IMR-90 (cell line): ENCODE measurements around the gene DNAJC7. TPM values are rescaled to one million over a fixed set of nuclear protein-coding genes. Genes with fewer than 3 reads are reported as not detected.

Experiments
- ATAC-seq: fragments of 200-7000 bp; cut with Tn5 transposase; 2 replicates; pipeline ENCODE4 v1.9.1; 2020; ENCODE audit warnings: low read depth, mild to moderate bottlenecking, moderate library complexity
- BruUV-seq: library from RNA; stranded (reverse); fragments of 400-500 nt; replicated peaks from 2 replicates; lab custom pipeline; 2021; lab: Mats Ljungman, UMichigan
- CTCF ChIA-PET: fragments of 300-600 bp; formaldehyde crosslinking; extraction: SDS; loops from one replicate; lab custom pipeline; 2021; ENCODE audit warnings: antibody characterized with exemption; lab: Yijun Ruan, JAX
- POLR2A ChIA-PET: fragments of 300-600 bp; sonication (Branson Sonifier 250); formaldehyde crosslinking; loops from one replicate; lab custom pipeline; 2022; ENCODE audit warnings: antibody characterized with exemption; ENCODE audit not compliant: unreplicated experiment; lab: Charles Lee
- DNase-seq: peaks from one replicate; pipeline ENCODE4 v3.0.0; 2013
- H2AFZ ChIP-seq: replicated peaks from 2 replicates; pipeline ENCODE3; 2013; ENCODE audit warnings: low read length, mild to moderate bottlenecking; ENCODE audit not compliant: poor library complexity
- H2AK5ac ChIP-seq: 2 replicates; pipeline ENCODE4 v1.6.1; 2013; ENCODE audit warnings: low read depth, low read length, inconsistent platforms
- H2AK9ac ChIP-seq: replicated peaks from 2 replicates; pipeline ENCODE3; 2013; ENCODE audit warnings: mild to moderate bottlenecking, low read depth, low read length, moderate library complexity; ENCODE audit not compliant: poor library complexity
- H2BK120ac ChIP-seq: 2 replicates; pipeline ENCODE4 v1.6.1; 2013; ENCODE audit warnings: low read depth, low read length, inconsistent platforms
- H2BK15ac ChIP-seq: 3 replicates; pipeline ENCODE4 v1.6.1; 2013; ENCODE audit warnings: low read depth, low read length, inconsistent platforms
- H2BK20ac ChIP-seq: 2 replicates; pipeline ENCODE4 v1.6.1; 2013; ENCODE audit warnings: low read depth, mild to moderate bottlenecking, inconsistent platforms, low read length, moderate library complexity
- H2BK5ac ChIP-seq: 2 replicates; pipeline ENCODE4 v1.6.1; 2013; ENCODE audit warnings: mild to moderate bottlenecking, low read depth, low read length, inconsistent platforms; ENCODE audit not compliant: poor library complexity, severe bottlenecking
- H3K14ac ChIP-seq: replicated peaks from 2 replicates; pipeline ENCODE4 v1.6.1; 2013; ENCODE audit warnings: low read depth, low read length, inconsistent platforms
- H3K18ac ChIP-seq: 2 replicates; pipeline ENCODE4 v1.6.1; 2013; ENCODE audit warnings: low read depth, low read length, control low read depth
- H3K23ac ChIP-seq: 2 replicates; pipeline ENCODE4 v1.6.1; 2013; ENCODE audit warnings: low read depth, low read length, inconsistent platforms
- H3K27ac ChIP-seq: 2 replicates; pipeline ENCODE4 v1.5.1; 2013; ENCODE audit warnings: mild to moderate bottlenecking, control low read depth, low read length; ENCODE audit not compliant: insufficient read depth
- H3K27me3 ChIP-seq: 2 replicates; pipeline ENCODE4 v1.6.1; 2013; ENCODE audit warnings: low read length; ENCODE audit not compliant: control insufficient read depth, insufficient read depth
- H3K36me3 ChIP-seq: 2 replicates; pipeline ENCODE4 v1.6.1; 2013; ENCODE audit warnings: low read length, mixed read lengths; ENCODE audit not compliant: control insufficient read depth, insufficient read depth
- H3K4ac ChIP-seq: 2 replicates; pipeline ENCODE4 v1.6.1; 2013; ENCODE audit warnings: low read depth, low read length, inconsistent platforms
- H3K4me1 ChIP-seq: 2 replicates; pipeline ENCODE4 v1.6.1; 2013; ENCODE audit warnings: low read length, mixed read lengths; ENCODE audit not compliant: control insufficient read depth, insufficient read depth
- H3K4me2 ChIP-seq: 2 replicates; pipeline ENCODE4 v1.6.1; 2013; ENCODE audit warnings: low read depth, mild to moderate bottlenecking, control low read depth, low read length, moderate library complexity
- H3K4me3 ChIP-seq: 2 replicates; pipeline ENCODE4 v1.5.1; 2013; ENCODE audit warnings: low read depth, mild to moderate bottlenecking, control low read depth, low read length, moderate library complexity; ENCODE audit not compliant: insufficient read depth
- H3K56ac ChIP-seq: 2 replicates; pipeline ENCODE4 v1.6.1; 2013; ENCODE audit warnings: low read length, inconsistent platforms; ENCODE audit not compliant: insufficient read depth; ENCODE audit errors: extremely low read depth
- H3K79me1 ChIP-seq, 2 experiments: 2 replicates each; pipeline ENCODE4 v1.6.1; 2013; ENCODE audit warnings: low read length in 2 of 2, inconsistent platforms in 1 of 2, low read depth in 1 of 2
- H3K9ac ChIP-seq: 2 replicates; pipeline ENCODE4 v1.6.1; 2013; ENCODE audit warnings: low read depth, low read length, control low read depth
- H3K9me1 ChIP-seq: 2 replicates; pipeline ENCODE4 v1.6.1; 2013; ENCODE audit warnings: low read length, inconsistent platforms; ENCODE audit not compliant: insufficient read depth
- H3K9me3 ChIP-seq: 2 replicates; pipeline ENCODE4 v1.6.1; 2013; ENCODE audit warnings: low read length; ENCODE audit not compliant: control insufficient read depth, insufficient read depth
- H4K20me1 ChIP-seq: 2 replicates; pipeline ENCODE4 v1.6.1; 2013; ENCODE audit warnings: low read length, inconsistent platforms; ENCODE audit not compliant: insufficient read depth
- H4K5ac ChIP-seq: 2 replicates; pipeline ENCODE4 v1.6.1; 2013; ENCODE audit warnings: mild to moderate bottlenecking, low read depth, low read length, control low read depth
- H4K8ac ChIP-seq, 2 experiments: 2 replicates each; pipeline ENCODE4 v1.6.1; 2013; ENCODE audit warnings: low read depth in 2 of 2, low read length in 2 of 2, control low read depth in 1 of 2, inconsistent platforms in 1 of 2
- H4K91ac ChIP-seq: 2 replicates; pipeline ENCODE4 v1.6.1; 2013; ENCODE audit warnings: low read depth, low read length, inconsistent platforms; ENCODE audit not compliant: insufficient read depth
- BHLHE40 ChIP-seq: fragments of 150-350 bp; IDR thresholded peaks from 2 replicates; pipeline ENCODE4 v1.6.1; 2016; ENCODE audit warnings: mild to moderate bottlenecking, low read depth, low read length
- CEBPB ChIP-seq: IDR thresholded peaks from 2 replicates; pipeline ENCODE4 v1.6.1; 2012; ENCODE audit warnings: low read depth, low read length, improper control_type of control experiment
- CHD1 ChIP-seq: IDR thresholded peaks from 2 replicates; pipeline ENCODE4 v1.6.1; 2012; ENCODE audit warnings: low read depth, low read length, improper control_type of control experiment
- ELK1 ChIP-seq: fragments of 150-350 bp; IDR thresholded peaks from 2 replicates; pipeline ENCODE4 v1.6.1; 2016; ENCODE audit warnings: low read depth, mild to moderate bottlenecking, low read length, moderate library complexity, borderline replicate concordance
- MAFK ChIP-seq: IDR thresholded peaks from 2 replicates; pipeline ENCODE4 v1.6.1; 2012; ENCODE audit warnings: low read depth, low read length, improper control_type of control experiment
- MAZ ChIP-seq: IDR thresholded peaks from 2 replicates; pipeline ENCODE4 v1.6.1; 2012; ENCODE audit warnings: low read depth, mild to moderate bottlenecking, low read length, improper control_type of control experiment, moderate library complexity, borderline replicate concordance
- MXI1 ChIP-seq: IDR thresholded peaks from 2 replicates; pipeline ENCODE4 v1.6.1; 2012; ENCODE audit warnings: low read depth, mild to moderate bottlenecking, low read length, moderate library complexity, borderline replicate concordance
- POLR2A ChIP-seq: IDR thresholded peaks from 2 replicates; pipeline ENCODE4 v1.6.1; 2012; ENCODE audit warnings: mild to moderate bottlenecking, low read depth, low read length
- RAD21 ChIP-seq: IDR thresholded peaks from 2 replicates; pipeline ENCODE4 v1.6.1; 2012; ENCODE audit warnings: low read length, improper control_type of control experiment
- RCOR1 ChIP-seq: IDR thresholded peaks from 2 replicates; pipeline ENCODE4 v1.6.1; 2012; ENCODE audit warnings: mild to moderate bottlenecking, low read length, improper control_type of control experiment; ENCODE audit not compliant: insufficient replicate concordance
- RFX5 ChIP-seq: IDR thresholded peaks from 2 replicates; pipeline ENCODE4 v1.8.0; 2012; ENCODE audit warnings: low read depth, mild to moderate bottlenecking, low read length, moderate library complexity
- USF2 ChIP-seq: fragments of 150-350 bp; IDR thresholded peaks from 2 replicates; pipeline ENCODE4 v1.6.1; 2017; ENCODE audit warnings: mild to moderate bottlenecking, antibody characterized with exemption, low read length, low read depth
- WGBS, 2 experiments: methylation state at CpG; one replicate each; pipeline versions ENCODE4 v1.1.5 to v1.1.7; 2013; ENCODE audit warnings: missing lambda C conversion rate in 2 of 2; ENCODE audit not compliant: insufficient read length in 1 of 2; ENCODE audit errors: extremely low coverage in 2 of 2; 5-methylcytosine and 5-hydroxymethylcytosine counted together
- dilution Hi-C: fragments of 300-500 bp; cut with HindIII; formaldehyde crosslinking; loops from one replicate; pipeline ENCODE4 v1.14.3; 2018; ENCODE audit warnings: low sequenced_read_pairs; ENCODE audit not compliant: unreplicated experiment
- in situ Hi-C: fragments of 300-500 bp; cut with MboI; formaldehyde crosslinking; loops from 3 replicates; pipeline ENCODE4 v1.14.3; 2019; ENCODE audit warnings: low sequenced_read_pairs, inconsistent platforms, mixed read lengths
- intact Hi-C: fragments of 100-400 bp; cut with micrococcal nuclease; formaldehyde crosslinking; loops from 2 replicates; pipeline ENCODE4 v1.10.0; 2022
- polyA plus RNA-seq, 3 experiments: library from polyadenylated mRNA; depleted of rRNA; stranded (reverse); fragments of >200 nt; gene quantifications; 2 replicates each; pipeline ENCODE4 v1.2.3, GENCODE V29; 2012; ENCODE audit warnings: low replicate concordance in 1 of 3
- total RNA-seq: library from RNA; depleted of rRNA; stranded (reverse); fragments of >200 nt; gene quantifications from 2 replicates; pipeline ENCODE4 v1.2.3, GENCODE V29; 2012
- TF ChIP-seq, protein P1 (sequence below): conservative IDR thresholded peaks from 2 replicates; pipeline ENCODE4 v1.5.1; 2012; ENCODE audit warnings: mild to moderate bottlenecking, low read depth, low read length, improper control_type of control experiment

The DNAJC7 gene
- total and polyA plus RNA-seq, 2 of the 4 experiments (the other 2 are of a cell fraction): 49.3 to 71.7 TPM

GRCh38 chr17:41992576-41992975 is 24.7 kb downstream of the DNAJC7 start:
- no TSS peak for BruUV-seq
- WGBS, 2 experiments: no CpG with 5 or more reads among the region's 3 CpGs
- H3K23ac ChIP-seq: no peak overlapping the region
- peaks cover 65% of the 10 kb centered on the region for H3K36me3 ChIP-seq
- ChIA-PET CTCF (no interaction called here), POLR2A (no interaction called here)
- intact Hi-C loops: no loop called here
- no peak overlapping the region for H2BK20ac ChIP-seq
- H2BK15ac ChIP-seq: no peak overlapping the region
- no peak for ATAC-seq
- no peak overlapping the region for H2BK120ac ChIP-seq
- H4K20me1 ChIP-seq: no peaks in the 10 kb centered on the region; the same call in 1 of the 2 replicates
- no peak overlapping the region for H4K8ac ChIP-seq
- H3K18ac ChIP-seq: no peak overlapping the region
- H3K27ac ChIP-seq: no peak overlapping the region
- H3K14ac ChIP-seq: no peak overlapping the region
- H2AK5ac ChIP-seq: no peak overlapping the region
- H3K4ac ChIP-seq: no peak overlapping the region
- no peak overlapping the region for H3K4me3 ChIP-seq
- H3K4me2 ChIP-seq: no peak overlapping the region
- H4K5ac ChIP-seq: no peak overlapping the region
- H3K4me1 ChIP-seq: peaks cover 4% of the 10 kb centered on the region
- dilution Hi-C loops: no loop called here
- 0 out of 2 replicates have a peak, but pooled peaks cover 10% of the 10 kb centered on the region for H3K9me1 ChIP-seq
- H3K9me3 ChIP-seq: no peaks in the 10 kb centered on the region
- no peak for DNase-seq
- no peaks in the 10 kb centered on the region for H3K27me3 ChIP-seq
- in situ Hi-C loops: no loop called here
- TF ChIP-seq POLR2A (no peak), RCOR1 (no peak), MXI1 (no peak), BHLHE40 (no peak), USF2 (no peak), ELK1 (no peak), CEBPB (no peak), MAFK (no peak), RAD21 (no peak), CHD1 (no peak), RFX5 (no peak), MAZ (no peak)
- TF ChIP-seq, protein P1, sequence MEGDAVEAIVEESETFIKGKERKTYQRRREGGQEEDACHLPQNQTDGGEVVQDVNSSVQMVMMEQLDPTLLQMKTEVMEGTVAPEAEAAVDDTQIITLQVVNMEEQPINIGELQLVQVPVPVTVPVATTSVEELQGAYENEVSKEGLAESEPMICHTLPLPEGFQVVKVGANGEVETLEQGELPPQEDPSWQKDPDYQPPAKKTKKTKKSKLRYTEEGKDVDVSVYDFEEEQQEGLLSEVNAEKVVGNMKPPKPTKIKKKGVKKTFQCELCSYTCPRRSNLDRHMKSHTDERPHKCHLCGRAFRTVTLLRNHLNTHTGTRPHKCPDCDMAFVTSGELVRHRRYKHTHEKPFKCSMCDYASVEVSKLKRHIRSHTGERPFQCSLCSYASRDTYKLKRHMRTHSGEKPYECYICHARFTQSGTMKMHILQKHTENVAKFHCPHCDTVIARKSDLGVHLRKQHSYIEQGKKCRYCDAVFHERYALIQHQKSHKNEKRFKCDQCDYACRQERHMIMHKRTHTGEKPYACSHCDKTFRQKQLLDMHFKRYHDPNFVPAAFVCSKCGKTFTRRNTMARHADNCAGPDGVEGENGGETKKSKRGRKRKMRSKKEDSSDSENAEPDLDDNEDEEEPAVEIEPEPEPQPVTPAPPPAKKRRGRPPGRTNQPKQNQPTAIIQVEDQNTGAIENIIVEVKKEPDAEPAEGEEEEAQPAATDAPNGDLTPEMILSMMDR: no peak
- peaks cover 33 to 59% of the 10 kb centered on the region in 2 experiments for H3K79me1 ChIP-seq
- no peak overlapping the region for H2AFZ ChIP-seq
- no peak overlapping the region for H3K9ac ChIP-seq
- H2AK9ac ChIP-seq: no peak overlapping the region
- H4K91ac ChIP-seq: no peak overlapping the region
- no peak overlapping the region for H2BK5ac ChIP-seq
- H3K56ac ChIP-seq: no peak overlapping the region
